Measurements from ENCODE around the gene PITPNM3.
"Not testable (repeated sequence)": the region's sequence is repeated elsewhere in the genome, so short reads cannot be mapped to it uniquely, and the experiment has no call there.

PITPNM3 gene

GRCh38 chr17:6556121-6557039 lies at the start of gene PITPNM3:
Gene PITPNM3, minus strand, starts transcription at chr17:6556555. Its CDS starts 149 bp downstream, at chr17:6556406.
- no peak for DNase-seq

DNA sequence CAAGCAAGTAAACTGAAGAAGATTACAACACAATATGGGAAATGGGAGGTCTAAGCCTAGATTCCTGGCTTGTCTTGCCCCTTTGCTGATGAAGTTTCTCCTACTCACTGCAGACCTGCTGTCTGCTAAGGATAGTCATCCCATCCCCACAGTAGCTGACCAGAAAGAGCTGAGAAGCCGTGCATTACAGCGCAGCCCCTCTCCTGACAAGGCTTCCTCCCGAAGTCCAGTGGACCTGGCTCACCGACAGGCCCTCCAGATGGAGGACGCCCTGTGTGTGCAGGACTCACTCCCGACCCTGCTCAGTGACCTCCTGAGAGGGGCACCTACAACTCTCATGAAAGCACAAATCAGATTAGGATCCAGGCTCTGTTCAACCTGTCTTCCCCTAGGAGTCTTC lies 48.8 kb upstream of the PITPNM3 start:
- DNase-seq: no peak

- DNase-seq: no peak
Measured at GRCh38 chr17:6603744-6604325, 47.5 kb upstream of the PITPNM3 start.

DNA sequence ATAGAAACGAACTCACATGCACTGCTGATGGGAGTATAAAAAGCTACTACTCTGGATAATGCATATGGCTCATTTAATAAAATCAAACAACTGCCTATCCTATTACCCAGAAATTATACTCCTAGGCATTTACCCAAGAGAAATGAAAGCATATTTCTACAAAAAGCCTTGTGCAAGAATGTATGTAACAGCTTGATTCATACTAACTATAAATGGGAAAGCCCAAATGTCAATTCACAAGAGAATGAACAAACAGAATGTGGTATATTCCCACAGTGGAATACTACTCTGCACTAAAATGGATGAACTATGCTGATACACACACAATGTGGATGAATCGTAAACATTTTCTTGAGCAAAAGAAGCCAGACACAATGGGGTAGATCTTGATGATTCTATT lies 45.8 kb upstream of the PITPNM3 start:
- no peak for DNase-seq

GRCh38 chr17:6599364-6599763 lies 43.0 kb upstream of the PITPNM3 start:
- peak; percentile 21 to 55 for DNase-seq

GRCh38 chr17:6597727-6598126 lies 41.4 kb upstream of the PITPNM3 start:
- DNase-seq: no peak

DNA sequence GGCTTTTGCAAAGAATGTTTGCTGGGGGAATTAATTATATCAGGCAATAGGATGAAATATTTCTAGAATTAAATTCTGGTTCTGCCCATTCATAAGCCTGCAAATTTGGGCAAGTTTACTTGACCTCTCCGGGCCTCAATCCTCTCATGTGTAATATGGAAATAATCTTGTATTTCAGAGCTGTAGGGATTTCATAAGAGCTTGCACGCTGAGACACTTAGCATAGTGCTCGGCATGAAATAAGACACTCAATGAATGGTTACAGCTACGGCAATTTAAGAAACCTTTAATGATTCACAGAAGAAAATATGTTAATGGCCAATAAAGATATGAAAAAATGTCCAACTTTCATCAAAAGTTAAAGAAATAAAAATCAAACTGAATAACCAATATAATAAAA lies 40.6 kb upstream of the PITPNM3 start:
- DNase-seq: no peak

GRCh38 chr17:6596511-6596910 lies 40.2 kb upstream of the PITPNM3 start:
- no peak for DNase-seq

DNA sequence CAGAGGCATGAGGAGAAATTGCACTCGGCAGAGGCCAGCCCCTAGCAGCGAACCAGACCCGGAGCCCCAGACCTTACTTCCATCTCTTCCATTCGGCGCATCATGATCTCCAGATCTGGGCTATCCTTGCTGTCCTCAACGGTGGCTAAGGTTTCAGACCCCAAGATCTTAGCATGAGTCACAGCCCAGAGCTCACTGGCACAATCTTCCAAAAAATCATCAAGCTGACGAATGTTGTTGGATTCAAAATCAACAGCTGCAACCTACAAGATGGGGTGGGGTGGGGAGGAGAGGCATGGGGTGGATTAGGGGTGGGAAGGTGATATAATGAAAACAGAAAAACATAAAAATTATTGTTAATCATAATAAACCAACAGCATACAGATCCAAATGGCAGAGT lies 39.7 kb upstream of the PITPNM3 start:
- no peak for DNase-seq

GRCh38 chr17:6593371-6593770 lies 37.0 kb upstream of the PITPNM3 start:
- not testable (repeated sequence) for DNase-seq

- DNase-seq: no peak
Measured at GRCh38 chr17:6592173-6592572, 35.8 kb upstream of the PITPNM3 start.

DNA sequence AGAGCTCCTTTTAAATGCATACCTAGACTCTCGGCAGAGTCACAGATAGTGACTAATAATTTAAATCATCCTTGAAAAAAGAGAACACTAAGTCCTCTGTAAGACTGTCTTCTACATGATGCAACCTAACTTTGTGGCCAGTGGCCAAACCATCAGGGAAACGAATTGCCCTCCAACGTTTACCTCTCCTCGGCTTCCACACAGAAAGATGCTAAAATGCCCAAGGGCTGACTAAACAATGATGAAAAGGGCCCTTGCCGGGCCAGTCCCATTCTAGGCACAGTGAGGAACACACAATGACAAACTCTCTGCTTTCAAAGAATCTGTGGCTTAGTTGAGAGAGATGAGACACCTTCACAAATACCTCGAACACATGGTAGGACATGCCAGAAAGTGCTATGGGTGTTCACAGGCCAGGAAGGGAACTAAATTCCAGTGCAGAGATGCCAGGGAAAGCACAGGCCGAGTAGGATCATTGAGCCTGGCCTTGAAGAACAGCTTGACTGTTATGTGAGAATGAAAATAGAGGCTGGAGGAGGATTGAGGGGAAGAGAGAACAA lies 35.3 kb upstream of the PITPNM3 start:
- no peak for DNase-seq

GRCh38 chr17:6589266-6589946 lies 33.1 kb upstream of the PITPNM3 start:
- no peak for DNase-seq

- DNase-seq: no peak
Measured at GRCh38 chr17:6588165-6588564, 31.8 kb upstream of the PITPNM3 start.

GRCh38 chr17:6587310-6587709 lies 31.0 kb upstream of the PITPNM3 start:
- no peak for DNase-seq

DNA sequence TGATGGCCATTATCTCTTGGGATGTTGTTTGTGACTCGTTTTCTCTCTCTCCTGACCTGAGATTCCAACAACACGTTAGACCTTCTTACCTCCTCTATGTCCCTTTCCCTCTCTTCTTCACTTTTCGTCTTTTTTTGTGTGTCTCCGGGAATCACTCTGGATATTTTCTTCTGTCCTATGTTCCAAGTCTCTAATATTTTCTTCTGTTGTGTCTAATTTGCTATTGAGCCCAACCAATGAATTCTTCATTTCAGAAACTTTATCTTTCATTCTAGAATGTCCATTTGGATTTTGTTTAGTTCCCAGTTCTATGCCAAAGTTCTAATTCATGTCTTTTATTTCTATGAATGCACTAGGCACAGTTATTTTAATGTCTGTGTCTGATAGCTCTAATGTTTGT lies 27.1 kb upstream of the PITPNM3 start:
- DNase-seq: no peak

GRCh38 chr17:6580625-6581024 lies 24.3 kb upstream of the PITPNM3 start:
- no peak for DNase-seq

DNA sequence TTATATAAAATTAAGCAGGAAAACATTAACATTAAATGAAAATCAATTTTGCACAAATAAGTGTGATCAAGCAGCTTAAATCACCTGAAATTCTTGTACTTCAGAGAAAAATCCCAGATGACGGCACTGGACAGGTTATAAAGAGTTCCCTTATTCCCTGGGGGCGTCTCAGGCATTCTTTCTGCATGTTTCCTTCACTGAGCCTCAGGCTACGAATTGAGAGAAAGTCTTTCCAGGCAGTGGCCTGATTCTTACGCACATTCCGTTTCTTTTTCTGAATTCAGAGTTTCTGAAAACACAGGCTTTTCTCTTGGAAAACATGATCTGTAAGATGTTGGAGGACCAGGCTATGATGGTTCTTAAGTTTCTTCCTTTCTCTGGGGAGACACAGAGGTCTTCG lies 22.1 kb upstream of the PITPNM3 start:
- no peak for DNase-seq

GRCh38 chr17:6577686-6578263 lies 21.4 kb upstream of the PITPNM3 start:
- no peak for DNase-seq

DNA sequence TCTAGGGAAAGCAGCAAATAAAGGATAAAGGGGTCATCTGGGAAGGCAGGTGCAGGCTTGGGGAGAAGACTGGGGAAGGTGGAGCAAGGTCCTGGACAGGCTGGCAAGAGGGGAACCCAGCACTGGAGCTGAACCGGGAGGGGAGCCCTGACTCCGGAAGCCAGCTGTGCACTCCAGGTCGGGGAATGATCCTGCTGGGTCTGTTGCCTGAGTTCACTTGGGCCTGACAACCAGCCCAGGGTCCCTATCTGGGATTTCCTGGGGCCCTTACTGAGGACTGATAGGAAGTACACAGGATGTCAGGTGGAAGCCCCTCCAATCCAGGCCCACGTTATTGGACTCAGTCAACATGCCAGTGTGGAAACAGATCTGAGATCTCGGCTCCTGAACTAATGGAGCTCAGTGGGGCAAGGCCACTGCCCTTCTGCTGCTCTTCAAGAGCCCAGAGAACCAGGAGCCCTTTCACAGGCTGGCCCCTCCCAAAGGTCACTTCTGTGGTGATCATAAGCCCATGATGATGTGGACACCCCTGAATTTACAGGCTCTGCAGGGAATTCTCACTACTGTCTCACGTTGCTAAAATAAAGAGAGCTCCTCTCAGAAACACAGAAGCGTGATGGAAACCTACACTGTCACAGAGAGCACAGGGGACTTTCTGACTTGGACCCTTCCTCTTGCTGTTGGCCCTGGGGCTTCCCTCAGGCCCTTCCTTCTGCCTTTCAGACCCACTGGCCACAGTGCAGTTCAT lies 19.9 kb upstream of the PITPNM3 start:
- no peak for DNase-seq

DNA sequence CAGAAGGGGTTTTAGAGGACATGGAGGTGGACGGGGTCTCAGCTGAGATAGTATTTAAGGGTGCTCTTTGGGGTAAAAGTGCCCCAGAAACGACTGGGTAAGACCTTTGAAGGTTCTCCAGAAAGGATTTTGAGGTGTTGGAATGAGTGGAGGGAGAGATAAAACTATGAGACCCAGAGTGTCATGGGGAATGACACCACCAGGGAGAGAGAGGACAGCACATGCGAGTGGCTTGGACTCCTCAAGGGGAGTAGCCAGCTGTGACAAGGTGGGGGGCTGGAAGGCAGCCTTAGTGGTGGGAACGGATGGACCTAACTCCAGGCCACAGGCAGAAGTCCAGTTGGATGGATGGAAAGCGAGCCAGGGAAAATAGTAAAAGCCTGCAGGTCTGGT lies 19.2 kb upstream of the PITPNM3 start:
- DNase-seq: no peak
